ENCODE data around the gene PLIN5. TPM values are rescaled to one million over a fixed set of nuclear protein-coding genes. Genes with fewer than 3 reads are reported as not detected.

The PLIN5 gene
- total RNA-seq, 4 donors from 2014 or later, result 1.0 to 21.2 (median 5.3) TPM

DNA sequence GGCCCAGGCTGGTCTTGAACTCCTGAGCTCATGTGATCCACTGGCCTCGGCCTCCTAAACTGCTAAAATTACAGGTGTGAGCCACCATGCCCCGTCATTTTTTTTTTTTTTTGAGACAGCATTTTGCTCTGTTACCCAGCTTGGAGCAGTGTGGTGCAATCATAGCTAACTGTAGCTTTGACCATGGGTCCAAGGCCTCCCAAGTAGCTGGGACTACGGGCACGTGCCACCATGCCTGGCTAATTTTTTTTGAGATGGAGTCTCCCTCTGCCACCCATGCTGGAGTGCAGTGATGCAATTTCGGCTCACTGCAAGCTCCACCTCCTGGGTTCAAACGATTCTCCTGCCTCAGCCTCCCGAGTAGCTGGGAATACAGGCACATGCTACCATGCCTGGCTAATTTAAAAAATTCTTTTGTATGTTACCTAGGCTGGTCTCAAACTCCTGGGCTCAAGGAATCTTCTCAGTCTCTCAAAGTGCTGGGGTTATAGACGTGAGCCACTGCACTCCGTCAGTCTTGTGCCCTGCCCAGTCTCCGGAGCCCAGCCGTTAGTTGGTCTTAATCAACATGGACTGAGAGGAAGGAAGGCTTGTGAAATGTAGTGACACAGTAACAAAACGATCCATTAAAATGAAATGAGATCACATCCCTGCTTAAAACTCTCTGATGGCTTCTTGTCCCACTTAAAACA lies 6.2 kb upstream of the PLIN5 start:
- no peak for TF ChIP-seq POLR2A (IDR thresholded peaks at IDR 0.05)
- TF ChIP-seq, protein P1, sequence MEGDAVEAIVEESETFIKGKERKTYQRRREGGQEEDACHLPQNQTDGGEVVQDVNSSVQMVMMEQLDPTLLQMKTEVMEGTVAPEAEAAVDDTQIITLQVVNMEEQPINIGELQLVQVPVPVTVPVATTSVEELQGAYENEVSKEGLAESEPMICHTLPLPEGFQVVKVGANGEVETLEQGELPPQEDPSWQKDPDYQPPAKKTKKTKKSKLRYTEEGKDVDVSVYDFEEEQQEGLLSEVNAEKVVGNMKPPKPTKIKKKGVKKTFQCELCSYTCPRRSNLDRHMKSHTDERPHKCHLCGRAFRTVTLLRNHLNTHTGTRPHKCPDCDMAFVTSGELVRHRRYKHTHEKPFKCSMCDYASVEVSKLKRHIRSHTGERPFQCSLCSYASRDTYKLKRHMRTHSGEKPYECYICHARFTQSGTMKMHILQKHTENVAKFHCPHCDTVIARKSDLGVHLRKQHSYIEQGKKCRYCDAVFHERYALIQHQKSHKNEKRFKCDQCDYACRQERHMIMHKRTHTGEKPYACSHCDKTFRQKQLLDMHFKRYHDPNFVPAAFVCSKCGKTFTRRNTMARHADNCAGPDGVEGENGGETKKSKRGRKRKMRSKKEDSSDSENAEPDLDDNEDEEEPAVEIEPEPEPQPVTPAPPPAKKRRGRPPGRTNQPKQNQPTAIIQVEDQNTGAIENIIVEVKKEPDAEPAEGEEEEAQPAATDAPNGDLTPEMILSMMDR (IDR thresholded peaks at IDR 0.05), result no peak

GRCh38 chr19:4539693-4540581 lies 4.9 kb upstream of the PLIN5 start, which contains the start of gene LRG1:
TSS of gene LRG1 (minus strand) at chr19:4540036. CDS start at chr19:4540013, 23 bp downstream.
- no peak within 1 kb of the TSS for H3K4me3 ChIP-seq (ENCODE audit: low read depth, poor library complexity, severe bottlenecking)
- TF ChIP-seq, protein P1 (IDR thresholded peaks at IDR 0.05), result no peak
- TF ChIP-seq POLR2A (IDR thresholded peaks at IDR 0.05), result no peak
- peak in 1 of 2 donors; percentile 40 for DNase-seq (ENCODE audit: low spot score in 2 of 2)
- 50 to 59% methylated on average over 13 to 14 of the region's 14 CpGs for WGBS, 2 donors
- intact Hi-C loops (cut with DNase I; ENCODE audit: low total_unique reads), result no loop called here

More for the DNA sequence above, 6.2 kb upstream of the PLIN5 start:
- no peak for DNase-seq (ENCODE audit: low spot score in 2 of 2)
- 73 to 82% methylated on average over 12 of the region's 12 CpGs for WGBS, 2 donors
- no peak overlapping the region for H3K4me3 ChIP-seq (ENCODE audit: low read depth, poor library complexity, severe bottlenecking)
- intact Hi-C loops (cut with DNase I; ENCODE audit: low total_unique reads), result no loop called here

GRCh38 chr19:4539169-4539692 lies 4.2 kb upstream of the PLIN5 start:
- WGBS, 2 donors, result 63 to 76% methylated on average over 3 of the region's 3 CpGs
- DNase-seq (ENCODE audit: low spot score in 2 of 2), result no peak
- no peak overlapping the region for H3K4me3 ChIP-seq (ENCODE audit: low read depth, poor library complexity, severe bottlenecking)
- TF ChIP-seq, protein P1 (IDR thresholded peaks at IDR 0.05), result no peak
- no peak for TF ChIP-seq POLR2A (IDR thresholded peaks at IDR 0.05)
- intact Hi-C loops (cut with DNase I; ENCODE audit: low total_unique reads), result no loop called here

- H3K4me3 ChIP-seq (ENCODE audit: low read depth, poor library complexity, severe bottlenecking), result no peak overlapping the region
- intact Hi-C loops (cut with DNase I; ENCODE audit: low total_unique reads), result no loop called here
- 60 to 67% methylated on average over 13 of the region's 13 CpGs for WGBS, 2 donors
- TF ChIP-seq POLR2A (IDR thresholded peaks at IDR 0.05), result no peak
- TF ChIP-seq, protein P1 (IDR thresholded peaks at IDR 0.05), result no peak
- no peak for DNase-seq (ENCODE audit: low spot score in 2 of 2)
Measured at GRCh38 chr19:4538601-4538954, 3.6 kb upstream of the PLIN5 start.

DNA sequence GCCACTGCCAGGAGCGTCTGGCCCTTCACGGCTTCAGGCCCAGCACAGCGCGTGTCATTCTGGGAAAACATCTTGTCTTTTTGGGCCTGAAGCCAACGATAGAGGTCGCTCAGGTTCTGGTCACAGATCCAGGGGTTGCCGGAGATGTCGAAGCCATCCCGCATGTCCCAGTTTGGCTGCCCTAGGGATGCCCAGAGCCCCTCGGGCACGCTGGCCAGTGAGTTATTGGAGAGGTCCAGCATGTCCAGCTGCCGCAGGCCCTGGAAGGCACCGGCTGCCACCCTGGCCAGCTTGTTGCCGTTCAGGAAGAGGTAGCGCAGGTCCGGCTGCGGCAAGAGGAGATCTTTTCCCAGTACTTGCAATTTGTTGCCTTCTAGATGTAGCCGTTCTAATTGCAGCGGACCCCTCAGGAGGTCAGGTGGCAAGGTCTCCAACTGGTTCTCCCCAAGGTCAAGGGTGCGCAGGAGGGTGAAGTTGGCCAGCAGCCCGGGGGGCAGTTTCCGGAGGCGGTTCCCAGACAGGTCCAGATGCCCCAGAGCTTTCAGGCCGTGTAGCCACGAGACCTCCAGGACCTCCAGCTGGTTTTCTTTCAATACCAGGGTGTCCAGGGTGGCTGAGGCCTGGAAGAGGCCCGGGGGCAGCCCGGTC lies 3.1 kb upstream of the PLIN5 start:
- WGBS, 2 donors, result 78 to 84% methylated on average over 20 to 27 of the region's 27 CpGs
- H3K4me3 ChIP-seq (ENCODE audit: low read depth, poor library complexity, severe bottlenecking), result no peak overlapping the region

More for the DNA sequence above, 3.1 kb upstream of the PLIN5 start:
- no peak for DNase-seq (ENCODE audit: low spot score in 2 of 2)
- intact Hi-C loops (cut with DNase I; ENCODE audit: low total_unique reads), result no loop called here
- TF ChIP-seq, protein P1 (IDR thresholded peaks at IDR 0.05), result no peak
- TF ChIP-seq POLR2A (IDR thresholded peaks at IDR 0.05), result no peak
